CD4-positive, alpha-beta T cell (primary cell): ENCODE results near the gene DNAH17. TPM values are rescaled to one million over a fixed set of nuclear protein-coding genes. Genes with fewer than 3 reads are reported as not detected.

Experiments used
- ATAC-seq: fragments of 200-7000 bp; cut with Tn5 transposase; one replicate; pipeline ENCODE4 v1.10.0; 2022; ENCODE audit warnings: mild to moderate bottlenecking; ENCODE audit not compliant: poor library complexity
- CTCF ChIA-PET: fragments of 350-600 bp; sonication (Branson Sonifier 250); formaldehyde crosslinking; loops from one replicate; lab custom pipeline; 2021; ENCODE audit warnings: antibody characterized with exemption, inconsistent platforms; lab: Charles Lee
- POLR2A ChIA-PET: fragments of 350-600 bp; sonication (Branson Sonifier 250); formaldehyde crosslinking; loops from one replicate; lab custom pipeline; 2021; ENCODE audit warnings: antibody characterized with exemption, inconsistent platforms; lab: Charles Lee
- DNase-seq, 14 experiments: peaks; one replicate each; pipeline ENCODE4 v3.0.0-alpha.2; 2013 to 2020; ENCODE audit warnings: mixed read lengths in 2 of 14
- H3K27ac ChIP-seq, 2 donors: one replicate each; pipeline versions ENCODE4 v1.5.1 to v1.7.0; 2013; ENCODE audit warnings: low read length in 2 of 2, low read depth in 1 of 2, mild to moderate bottlenecking in 1 of 2
- H3K27me3 ChIP-seq, 2 experiments: 1 replicate in 1 of 2; 2 replicates in 1 of 2; pipeline versions ENCODE4 v1.6.1 to v1.7.0; 2013; ENCODE audit warnings: low read length in 2 of 2, control low read depth in 1 of 2, mild to moderate bottlenecking in 1 of 2, moderate library complexity in 1 of 2; ENCODE audit not compliant: insufficient read depth in 2 of 2, control insufficient read depth in 1 of 2
- H3K36me3 ChIP-seq: one replicate; pipeline ENCODE4 v1.6.1; 2013; ENCODE audit warnings: low read length, control low read depth; ENCODE audit not compliant: insufficient read depth
- H3K4me1 ChIP-seq: one replicate; pipeline ENCODE4 v1.6.1; 2013; ENCODE audit warnings: low read length, control low read depth; ENCODE audit not compliant: insufficient read depth
- H3K4me3 ChIP-seq: one replicate; pipeline ENCODE4 v1.5.1; 2013; ENCODE audit warnings: mild to moderate bottlenecking, low read length, moderate library complexity
- H3K9me3 ChIP-seq, 2 experiments: 1 replicate in 1 of 2; 2 replicates in 1 of 2; pipeline versions ENCODE4 v1.6.1 to v1.7.0; 2013; ENCODE audit warnings: low read length in 2 of 2, mild to moderate bottlenecking in 2 of 2, control low read depth in 1 of 2, moderate library complexity in 1 of 2; ENCODE audit not compliant: control insufficient read depth in 1 of 2, insufficient read depth in 1 of 2
- H3K27ac Mint-ChIP-seq: one replicate; pipeline ENCODE4 v1.8.0; 2020; ENCODE audit warnings: mixed read lengths
- H3K27me3 Mint-ChIP-seq: one replicate; pipeline ENCODE4 v1.8.0; 2021; ENCODE audit warnings: mixed read lengths
- H3K36me3 Mint-ChIP-seq: one replicate; pipeline ENCODE4 v1.8.0; 2021; ENCODE audit warnings: low read depth, mixed read lengths
- H3K4me1 Mint-ChIP-seq: one replicate; pipeline ENCODE4 v1.8.0; 2021; ENCODE audit warnings: low read depth, mixed read lengths
- H3K4me3 Mint-ChIP-seq: one replicate; pipeline ENCODE4 v1.8.0; 2020; ENCODE audit warnings: mild to moderate bottlenecking, mixed read lengths
- H3K9me3 Mint-ChIP-seq: one replicate; pipeline ENCODE4 v1.8.0; 2020; ENCODE audit warnings: mixed read lengths
- intact Hi-C, 2 experiments: fragments of 100-400 bp; cut with DNase I in 1 of 2; cut with micrococcal nuclease in 1 of 2; formaldehyde crosslinking; loops; one replicate each; pipeline versions ENCODE4 v1.15.1 to v1.9.0; 2023 to 2025; cut with DNase I, micrococcal nuclease
- total RNA-seq, 174 experiments: library from RNA in 2 of 174; stranded (reverse) in 2 of 174; gene quantifications; one replicate each; pipeline ENCODE4 v1.2.3 and lab custom pipeline; 2021 to 2026
- TF ChIP-seq, protein P1 (sequence below): fragments of 200-600 bp; IDR thresholded peaks from one replicate; pipeline ENCODE4 v1.8.0; 2022; ENCODE audit warnings: antibody characterized with exemption, mild to moderate bottlenecking

Gene DNAH17
- total RNA-seq, 2 experiments from 2014 or later: 0.14 TPM; not detected in 1

- CTCF ChIA-PET: no interaction called here
- Mint-ChIP-seq H3K4me1 (no peaks in the 10 kb centered on the region), H3K4me3 (no peak overlapping the region), H3K27me3 (no peaks in the 10 kb centered on the region), H3K27ac (no peak overlapping the region), H3K9me3 (no peaks in the 10 kb centered on the region), H3K36me3 (no peaks in the 10 kb centered on the region)
- Histone ChIP-seq H3K4me3 (no peak overlapping the region), H3K27ac (no peak overlapping the region), H3K4me1 (no peaks in the 10 kb centered on the region), H3K27me3 (no peaks in the 10 kb centered on the region), H3K36me3 (no peaks in the 10 kb centered on the region), H3K9me3 (no peaks in the 10 kb centered on the region)
- POLR2A ChIA-PET: no interaction called here
- DNase-seq (no peak), ATAC-seq (no peak)
- intact Hi-C loops: no loop called here
- TF ChIP-seq, protein P1, sequence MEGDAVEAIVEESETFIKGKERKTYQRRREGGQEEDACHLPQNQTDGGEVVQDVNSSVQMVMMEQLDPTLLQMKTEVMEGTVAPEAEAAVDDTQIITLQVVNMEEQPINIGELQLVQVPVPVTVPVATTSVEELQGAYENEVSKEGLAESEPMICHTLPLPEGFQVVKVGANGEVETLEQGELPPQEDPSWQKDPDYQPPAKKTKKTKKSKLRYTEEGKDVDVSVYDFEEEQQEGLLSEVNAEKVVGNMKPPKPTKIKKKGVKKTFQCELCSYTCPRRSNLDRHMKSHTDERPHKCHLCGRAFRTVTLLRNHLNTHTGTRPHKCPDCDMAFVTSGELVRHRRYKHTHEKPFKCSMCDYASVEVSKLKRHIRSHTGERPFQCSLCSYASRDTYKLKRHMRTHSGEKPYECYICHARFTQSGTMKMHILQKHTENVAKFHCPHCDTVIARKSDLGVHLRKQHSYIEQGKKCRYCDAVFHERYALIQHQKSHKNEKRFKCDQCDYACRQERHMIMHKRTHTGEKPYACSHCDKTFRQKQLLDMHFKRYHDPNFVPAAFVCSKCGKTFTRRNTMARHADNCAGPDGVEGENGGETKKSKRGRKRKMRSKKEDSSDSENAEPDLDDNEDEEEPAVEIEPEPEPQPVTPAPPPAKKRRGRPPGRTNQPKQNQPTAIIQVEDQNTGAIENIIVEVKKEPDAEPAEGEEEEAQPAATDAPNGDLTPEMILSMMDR: no peak
These were observed 45.5 kb upstream of the DNAH17 start for GRCh38 chr17:78622491-78623265.

- Histone ChIP-seq H3K27ac (no peak overlapping the region), H3K36me3 (no peaks in the 10 kb centered on the region), H3K9me3 (no peaks in the 10 kb centered on the region), H3K27me3 (no peaks in the 10 kb centered on the region), H3K4me1 (no peaks in the 10 kb centered on the region), H3K4me3 (no peak overlapping the region)
- TF ChIP-seq, protein P1: no peak
- Mint-ChIP-seq H3K27ac (no peak overlapping the region), H3K9me3 (no peaks in the 10 kb centered on the region), H3K27me3 (no peaks in the 10 kb centered on the region), H3K4me1 (no peaks in the 10 kb centered on the region), H3K36me3 (no peaks in the 10 kb centered on the region), H3K4me3 (no peak overlapping the region)
- POLR2A ChIA-PET: no interaction called here
- CTCF ChIA-PET: no interaction called here
- ATAC-seq (no peak), DNase-seq (no peak)
- intact Hi-C loops: no loop called here
These were observed 44.7 kb upstream of the DNAH17 start for GRCh38 chr17:78621720-78622490.

- Histone ChIP-seq H3K4me1 (no peaks in the 10 kb centered on the region), H3K4me3 (no peak overlapping the region), H3K27me3 (no peaks in the 10 kb centered on the region), H3K36me3 (no peaks in the 10 kb centered on the region), H3K27ac (no peak overlapping the region), H3K9me3 (no peaks in the 10 kb centered on the region)
- no peak for ATAC-seq
- no peak overlapping the region for H3K27ac Mint-ChIP-seq
- H3K27me3 Mint-ChIP-seq: no peaks in the 10 kb centered on the region
- CTCF ChIA-PET: no interaction called here
- H3K36me3 Mint-ChIP-seq: no peaks in the 10 kb centered on the region
- no peaks in the 10 kb centered on the region for H3K9me3 Mint-ChIP-seq
- no peak for DNase-seq
- POLR2A ChIA-PET: no interaction called here
- H3K4me1 Mint-ChIP-seq: no peaks in the 10 kb centered on the region
- H3K4me3 Mint-ChIP-seq: no peak overlapping the region
- TF ChIP-seq, protein P1: no peak
- intact Hi-C loops: no loop called here
These were observed 42.9 kb upstream of the DNAH17 start for GRCh38 chr17:78620099-78620498.
